ENCODE data around the gene BEST1.

BEST1 gene

GRCh38 chr11:61950035-61950547 is at the start of gene BEST1:
Gene BEST1 (plus strand): TSS chr11:61950351. CDS start chr11:61951807, 1,456 bp downstream.
- no peak within 1 kb of the TSS for H3K4me3 ChIP-seq (ENCODE audit: low read depth in 1 of 5, low read length in 5 of 5)
- H3K9ac ChIP-seq (ENCODE audit: low read length in 5 of 5) = peak within 1 kb of the TSS in 1 of 5 donors; percentile 26
- H3K27ac ChIP-seq (ENCODE audit: low read depth, low read length) = no peak within 1 kb of the TSS
- no peaks in the 10 kb centered on the region for H3K27me3 ChIP-seq (ENCODE audit: control insufficient read depth in 5 of 5, insufficient read depth in 4 of 5, low read length in 5 of 5)
- no peaks in the 10 kb centered on the region for H3K9me3 ChIP-seq (ENCODE audit: control insufficient read depth in 5 of 5, low read length in 5 of 5)
- peaks cover 2 to 29% (median 25%) of the 10 kb centered on the region in 5 donors for H3K4me1 ChIP-seq (ENCODE audit: control insufficient read depth in 5 of 5, insufficient read depth in 5 of 5, low read length in 5 of 5)
- H3K36me3 ChIP-seq (ENCODE audit: control insufficient read depth in 5 of 5, insufficient read depth in 5 of 5, low read length in 5 of 5) = no peaks in the 10 kb centered on the region

DNA sequence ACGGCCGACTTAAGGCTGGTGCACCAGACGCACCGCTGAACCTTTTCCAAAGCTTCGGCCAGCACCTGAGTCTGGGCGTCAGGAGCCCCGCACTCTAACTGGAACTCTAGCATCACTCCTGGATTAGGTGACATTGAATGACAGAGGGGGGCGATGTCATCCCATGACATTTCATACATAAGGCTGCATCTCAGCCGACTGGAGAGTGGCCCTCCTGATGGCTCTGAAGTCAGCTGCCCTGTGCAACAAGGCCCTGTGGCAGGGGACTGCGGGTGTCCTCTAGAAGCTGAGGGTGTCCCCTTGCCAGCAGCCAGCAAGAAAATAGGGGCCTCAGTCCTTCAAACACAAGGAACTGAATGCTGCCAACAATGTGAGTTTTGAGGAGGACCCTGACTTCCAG is 48.8 kb upstream of the BEST1 start:
- Histone ChIP-seq H3K9ac (ENCODE audit: low read length in 5 of 5) (no peak overlapping the region), H3K27ac (ENCODE audit: low read depth, low read length) (no peak overlapping the region), H3K9me3 (ENCODE audit: control insufficient read depth in 5 of 5, low read length in 5 of 5) (no peaks in the 10 kb centered on the region), H3K27me3 (ENCODE audit: control insufficient read depth in 5 of 5, insufficient read depth in 4 of 5, low read length in 5 of 5) (no peaks in the 10 kb centered on the region), H3K4me1 (ENCODE audit: control insufficient read depth in 5 of 5, insufficient read depth in 5 of 5, low read length in 5 of 5) (peaks cover 0 to 12% (median 4%) of the 10 kb centered on the region in 5 donors), H3K4me3 (ENCODE audit: low read depth in 1 of 5, low read length in 5 of 5) (no peak overlapping the region), H3K36me3 (ENCODE audit: control insufficient read depth in 5 of 5, insufficient read depth in 5 of 5, low read length in 5 of 5) (peaks cover 0 to 86% (median 58%) of the 10 kb centered on the region in 5 donors)

DNA sequence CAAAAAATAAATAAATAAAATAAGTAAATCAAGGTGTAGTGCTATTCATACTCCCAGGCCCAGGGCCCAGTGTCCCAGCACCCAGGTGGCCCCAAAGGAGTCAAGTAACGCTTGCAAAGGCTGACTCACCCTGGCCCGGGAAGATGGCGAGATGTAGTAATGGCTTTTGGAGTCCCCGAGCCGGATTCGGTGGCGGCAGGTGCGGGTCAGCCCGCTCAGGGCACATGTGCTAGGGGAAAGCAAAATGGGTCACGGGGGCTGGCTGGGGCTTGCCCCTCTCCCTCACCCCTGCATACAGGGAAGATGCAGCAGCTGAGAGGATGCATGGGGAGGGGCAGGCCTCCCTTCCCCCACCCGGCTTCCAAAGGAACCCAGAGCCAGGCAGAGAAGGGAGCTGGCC is 47.8 kb upstream of the BEST1 start:
- no peak overlapping the region for H3K9ac ChIP-seq (ENCODE audit: low read length in 5 of 5)
- H3K4me1 ChIP-seq (ENCODE audit: control insufficient read depth in 5 of 5, insufficient read depth in 5 of 5, low read length in 5 of 5) = peaks cover 0 to 12% (median 4%) of the 10 kb centered on the region in 5 donors
- H3K4me3 ChIP-seq (ENCODE audit: low read depth in 1 of 5, low read length in 5 of 5) = no peak overlapping the region
- peaks cover 0 to 86% (median 59%) of the 10 kb centered on the region in 5 donors for H3K36me3 ChIP-seq (ENCODE audit: control insufficient read depth in 5 of 5, insufficient read depth in 5 of 5, low read length in 5 of 5)
- no peaks in the 10 kb centered on the region for H3K9me3 ChIP-seq (ENCODE audit: control insufficient read depth in 5 of 5, low read length in 5 of 5)
- no peaks in the 10 kb centered on the region for H3K27me3 ChIP-seq (ENCODE audit: control insufficient read depth in 5 of 5, insufficient read depth in 4 of 5, low read length in 5 of 5)
- H3K27ac ChIP-seq (ENCODE audit: low read depth, low read length) = no peak overlapping the region

DNA sequence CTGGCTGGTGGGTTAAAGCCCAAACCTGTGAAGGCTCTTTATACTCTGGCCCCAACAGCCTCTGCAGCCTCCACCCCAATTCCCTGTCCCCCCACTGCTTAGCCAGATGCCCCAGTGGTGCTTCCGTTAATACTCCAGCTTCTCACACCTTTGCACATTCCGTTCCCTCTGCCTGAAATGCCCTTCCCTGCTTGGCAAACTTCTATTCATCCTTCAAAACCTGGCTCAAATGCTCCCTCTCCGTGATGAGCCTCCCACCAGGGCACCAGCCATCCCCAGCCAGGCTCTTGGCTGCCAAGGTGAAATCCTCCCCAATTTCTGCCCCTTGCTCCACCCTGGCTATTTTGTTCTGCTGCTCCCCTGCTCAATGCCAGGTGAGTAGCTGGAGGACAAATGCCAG is 46.3 kb upstream of the BEST1 start:
- H3K9ac ChIP-seq (ENCODE audit: low read length in 5 of 5) = no peak overlapping the region

GRCh38 chr11:61904539-61905048 is 45.6 kb upstream of the BEST1 start:
- H3K27me3 ChIP-seq (ENCODE audit: control insufficient read depth in 5 of 5, insufficient read depth in 4 of 5, low read length in 5 of 5) = no peaks in the 10 kb centered on the region
- no peak overlapping the region for H3K4me3 ChIP-seq (ENCODE audit: low read depth in 1 of 5, low read length in 5 of 5)
- H3K4me1 ChIP-seq (ENCODE audit: control insufficient read depth in 5 of 5, insufficient read depth in 5 of 5, low read length in 5 of 5) = peaks cover 6 to 22% (median 17%) of the 10 kb centered on the region in 5 donors
- no peaks in the 10 kb centered on the region for H3K9me3 ChIP-seq (ENCODE audit: control insufficient read depth in 5 of 5, low read length in 5 of 5)
- H3K36me3 ChIP-seq (ENCODE audit: control insufficient read depth in 5 of 5, insufficient read depth in 5 of 5, low read length in 5 of 5) = peaks cover 0 to 75% (median 57%) of the 10 kb centered on the region in 5 donors
- no peak overlapping the region for H3K27ac ChIP-seq (ENCODE audit: low read depth, low read length)
- H3K9ac ChIP-seq (ENCODE audit: low read length in 5 of 5) = no peak overlapping the region

More for the DNA sequence above, 46.3 kb upstream of the BEST1 start:
- no peak overlapping the region for H3K27ac ChIP-seq (ENCODE audit: low read depth, low read length)
- no peaks in the 10 kb centered on the region for H3K9me3 ChIP-seq (ENCODE audit: control insufficient read depth in 5 of 5, low read length in 5 of 5)
- no peak overlapping the region for H3K4me3 ChIP-seq (ENCODE audit: low read depth in 1 of 5, low read length in 5 of 5)
- peaks cover 0 to 81% (median 57%) of the 10 kb centered on the region in 5 donors for H3K36me3 ChIP-seq (ENCODE audit: control insufficient read depth in 5 of 5, insufficient read depth in 5 of 5, low read length in 5 of 5)
- peaks cover 4 to 20% (median 14%) of the 10 kb centered on the region in 5 donors for H3K4me1 ChIP-seq (ENCODE audit: control insufficient read depth in 5 of 5, insufficient read depth in 5 of 5, low read length in 5 of 5)
- no peaks in the 10 kb centered on the region for H3K27me3 ChIP-seq (ENCODE audit: control insufficient read depth in 5 of 5, insufficient read depth in 4 of 5, low read length in 5 of 5)

GRCh38 chr11:61905067-61905696 is 45.0 kb upstream of the BEST1 start:
- Histone ChIP-seq H3K9ac (ENCODE audit: low read length in 5 of 5) (no peak overlapping the region), H3K4me1 (ENCODE audit: control insufficient read depth in 5 of 5, insufficient read depth in 5 of 5, low read length in 5 of 5) (peaks cover 6 to 27% (median 22%) of the 10 kb centered on the region in 5 donors), H3K27me3 (ENCODE audit: control insufficient read depth in 5 of 5, insufficient read depth in 4 of 5, low read length in 5 of 5) (no peaks in the 10 kb centered on the region), H3K9me3 (ENCODE audit: control insufficient read depth in 5 of 5, low read length in 5 of 5) (no peaks in the 10 kb centered on the region), H3K4me3 (ENCODE audit: low read depth in 1 of 5, low read length in 5 of 5) (no peak overlapping the region), H3K36me3 (ENCODE audit: control insufficient read depth in 5 of 5, insufficient read depth in 5 of 5, low read length in 5 of 5) (peaks cover 0 to 71% (median 54%) of the 10 kb centered on the region in 5 donors), H3K27ac (ENCODE audit: low read depth, low read length) (no peak overlapping the region)

DNA sequence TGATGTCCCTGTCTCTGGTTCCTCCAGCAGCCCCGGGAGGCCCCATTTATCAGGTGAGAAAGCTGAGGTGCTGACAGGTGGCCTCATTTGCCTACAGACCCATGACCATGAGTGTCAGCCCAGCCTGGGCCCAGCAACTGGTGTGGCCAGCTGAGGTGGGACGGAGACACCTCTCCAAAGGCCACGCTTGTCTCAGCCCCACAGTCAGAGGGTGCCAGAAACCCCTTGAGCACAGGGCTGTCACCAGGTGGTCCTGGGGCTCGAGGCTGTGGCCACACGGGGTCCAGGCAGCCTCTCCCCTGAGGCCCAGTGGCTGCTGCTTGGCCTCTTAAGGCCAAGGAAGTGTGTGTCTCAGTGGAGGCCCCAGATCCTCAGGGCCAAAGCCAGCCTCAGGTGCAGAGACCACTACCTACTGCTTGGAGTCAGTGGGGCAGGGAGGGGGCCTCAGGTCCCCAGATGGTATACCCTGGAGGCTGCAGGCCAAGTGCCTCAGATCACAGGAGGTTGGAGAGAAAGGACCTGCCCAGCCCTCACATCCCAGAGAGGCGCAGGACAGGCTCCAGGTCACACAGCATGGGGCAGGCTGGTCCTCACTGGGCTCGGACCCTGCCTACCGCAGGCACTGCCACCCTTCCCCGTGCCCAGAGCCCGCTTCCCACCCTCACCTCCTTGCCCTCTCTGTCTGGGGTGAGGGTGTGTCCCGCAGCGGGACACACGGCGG is 44.2 kb upstream of the BEST1 start:
- H3K4me3 ChIP-seq (ENCODE audit: low read depth in 1 of 5, low read length in 5 of 5) = no peak overlapping the region
- H3K4me1 ChIP-seq (ENCODE audit: control insufficient read depth in 5 of 5, insufficient read depth in 5 of 5, low read length in 5 of 5) = peaks cover 9 to 35% (median 30%) of the 10 kb centered on the region in 5 donors
- H3K9me3 ChIP-seq (ENCODE audit: control insufficient read depth in 5 of 5, low read length in 5 of 5) = no peaks in the 10 kb centered on the region
- H3K9ac ChIP-seq (ENCODE audit: low read length in 5 of 5) = no peak overlapping the region
- no peak overlapping the region for H3K27ac ChIP-seq (ENCODE audit: low read depth, low read length)
- H3K27me3 ChIP-seq (ENCODE audit: control insufficient read depth in 5 of 5, insufficient read depth in 4 of 5, low read length in 5 of 5) = peaks cover 0 to under 1% (median 0%) of the 10 kb centered on the region in 5 donors
- peaks cover 0 to 63% (median 48%) of the 10 kb centered on the region in 5 donors for H3K36me3 ChIP-seq (ENCODE audit: control insufficient read depth in 5 of 5, insufficient read depth in 5 of 5, low read length in 5 of 5)

DNA sequence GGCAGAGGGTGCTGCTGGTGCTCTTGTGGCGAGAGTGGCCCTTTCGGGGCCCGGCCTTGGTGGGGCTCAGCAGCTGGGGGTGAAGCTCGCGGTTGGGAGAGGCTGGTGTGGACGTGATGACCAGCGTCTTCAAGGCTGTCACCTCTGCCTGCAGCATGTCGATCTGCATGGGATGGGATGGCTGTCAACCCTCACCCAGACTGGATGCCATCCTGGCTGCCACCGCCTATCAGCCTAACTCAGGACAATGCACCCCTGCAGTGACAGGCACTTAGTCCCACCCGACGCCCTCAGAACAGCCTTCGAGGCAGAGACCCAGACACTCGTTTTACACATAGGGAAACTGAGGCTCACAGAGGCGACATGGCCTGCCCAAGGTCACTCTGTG is 43.6 kb upstream of the BEST1 start:
- H3K9ac ChIP-seq (ENCODE audit: low read length in 5 of 5) = no peak overlapping the region
- H3K27ac ChIP-seq (ENCODE audit: low read depth, low read length) = no peak overlapping the region

GRCh38 chr11:61907282-61907681 is 42.9 kb upstream of the BEST1 start:
- no peak overlapping the region for H3K4me3 ChIP-seq (ENCODE audit: low read depth in 1 of 5, low read length in 5 of 5)

More for the DNA sequence above, 43.6 kb upstream of the BEST1 start:
- H3K27me3 ChIP-seq (ENCODE audit: control insufficient read depth in 5 of 5, insufficient read depth in 4 of 5, low read length in 5 of 5) = peaks cover 0 to 3% (median 0%) of the 10 kb centered on the region in 5 donors
- H3K4me1 ChIP-seq (ENCODE audit: control insufficient read depth in 5 of 5, insufficient read depth in 5 of 5, low read length in 5 of 5) = peaks cover 12 to 41% (median 35%) of the 10 kb centered on the region in 5 donors
- H3K9me3 ChIP-seq (ENCODE audit: control insufficient read depth in 5 of 5, low read length in 5 of 5) = no peaks in the 10 kb centered on the region
- H3K36me3 ChIP-seq (ENCODE audit: control insufficient read depth in 5 of 5, insufficient read depth in 5 of 5, low read length in 5 of 5) = peaks cover 0 to 58% (median 46%) of the 10 kb centered on the region in 5 donors
- no peak overlapping the region for H3K4me3 ChIP-seq (ENCODE audit: low read depth in 1 of 5, low read length in 5 of 5)

More at GRCh38 chr11:61907282-61907681, 42.9 kb upstream of the BEST1 start:
- H3K27ac ChIP-seq (ENCODE audit: low read depth, low read length) = no peak overlapping the region
- H3K4me1 ChIP-seq (ENCODE audit: control insufficient read depth in 5 of 5, insufficient read depth in 5 of 5, low read length in 5 of 5) = peaks cover 12 to 48% (median 43%) of the 10 kb centered on the region in 5 donors
- peaks cover 0 to 3% (median 0%) of the 10 kb centered on the region in 5 donors for H3K27me3 ChIP-seq (ENCODE audit: control insufficient read depth in 5 of 5, insufficient read depth in 4 of 5, low read length in 5 of 5)
- H3K9ac ChIP-seq (ENCODE audit: low read length in 5 of 5) = no peak overlapping the region
- no peaks in the 10 kb centered on the region for H3K9me3 ChIP-seq (ENCODE audit: control insufficient read depth in 5 of 5, low read length in 5 of 5)
- peaks cover 0 to 52% (median 42%) of the 10 kb centered on the region in 5 donors for H3K36me3 ChIP-seq (ENCODE audit: control insufficient read depth in 5 of 5, insufficient read depth in 5 of 5, low read length in 5 of 5)
